Kidney (tissue), 14 donors: Measurements from ENCODE around the gene SMAD3. TPM values are rescaled to one million over a fixed set of nuclear protein-coding genes. Genes with fewer than 3 reads are reported as not detected.

Experiments
- DNase-seq, 5 donors: peaks; one replicate each; pipeline ENCODE4 v3.0.0-alpha.2; 2013 to 2020
- FAIRE-seq: peaks from 2 replicates; lab custom pipeline; 2012; peaks lifted over from hg19 to GRCh38; lab: Jason Lieb, UNC
- H3K27ac ChIP-seq, 2 donors: one replicate each; pipeline ENCODE4 v1.7.0; 2013; ENCODE audit warnings: low read depth in 2 of 2, low read length in 2 of 2, inconsistent platforms in 1 of 2
- H3K27me3 ChIP-seq: one replicate; pipeline ENCODE4 v1.7.1; 2013; ENCODE audit warnings: low read length, inconsistent platforms; ENCODE audit not compliant: control insufficient read depth, insufficient read depth
- H3K36me3 ChIP-seq, 3 donors: one replicate each; pipeline versions ENCODE4 v1.7.0 to v1.7.1; 2013; ENCODE audit warnings: low read length in 3 of 3, control low read depth in 1 of 3, inconsistent platforms in 1 of 3; ENCODE audit not compliant: insufficient read depth in 3 of 3, control insufficient read depth in 2 of 3
- H3K4me1 ChIP-seq, 3 donors: one replicate each; pipeline versions ENCODE4 v1.7.0 to v1.7.1; 2013; ENCODE audit warnings: low read length in 3 of 3, inconsistent platforms in 1 of 3, low read depth in 1 of 3; ENCODE audit not compliant: control insufficient read depth in 2 of 3, insufficient read depth in 2 of 3
- H3K4me3 ChIP-seq, 3 donors: one replicate each; pipeline versions ENCODE4 v1.7.0 to v1.8.1; 2013; ENCODE audit warnings: low read length in 3 of 3, control low read depth in 1 of 3, inconsistent platforms in 1 of 3
- H3K9ac ChIP-seq, 3 donors: one replicate each; pipeline versions ENCODE4 v1.7.0 to v1.7.1; 2013; ENCODE audit warnings: low read length in 3 of 3, control low read depth in 1 of 3, inconsistent platforms in 1 of 3
- H3K9me3 ChIP-seq, 3 donors: one replicate each; pipeline versions ENCODE4 v1.7.0 to v1.7.1; 2013; ENCODE audit warnings: low read length in 3 of 3, control low read depth in 1 of 3, inconsistent platforms in 1 of 3; ENCODE audit not compliant: control insufficient read depth in 2 of 3, insufficient read depth in 1 of 3
- CTCF ChIP-seq: IDR thresholded peaks from 3 replicates; pipeline ENCODE4 v1.5.1; 2012; ENCODE audit warnings: mild to moderate bottlenecking, moderate library complexity, borderline replicate concordance; ENCODE audit not compliant: insufficient read depth; ENCODE audit errors: extremely low read depth
- intact Hi-C: fragments of 100-400 bp; cut with DNase I; formaldehyde crosslinking; loops from one replicate; pipeline ENCODE4 v1.11.1; 2022
- polyA plus RNA-seq: library from polyadenylated mRNA; stranded (reverse); fragments of 350-450 nt; fragmentation: Illumina TruSeq; extraction: RNeasy Lipid Tissue Mini Kit (QIAGEN cat#74804); gene quantifications from one replicate; pipeline ENCODE4 v1.2.3, GENCODE V29; 2014; ENCODE audit warnings: low read depth, low replicate concordance; ENCODE audit not compliant: insufficient read depth
- total RNA-seq: library from RNA; stranded (reverse); fragmentation: NEBNext Ultra II Directional; extraction: Animal tissue kit (Norgen Biotek cat#: 25700); gene quantifications from one replicate; pipeline ENCODE4 v1.2.1, GENCODE V29; 2021
- donor health status: control.
- donor health status: control.
- donor health status: control.
- donor health status: control.
- donor health status: control.
- donor health status: DM: yes; HTN: yes; CAD: no.
- donor health status: Normal renal cell carcinoma (clear cell type).

The SMAD3 gene
- total and polyA plus RNA-seq, 2 donors from 2014 or later: 10.1 to 58.2 TPM

GRCh38 chr15:67198157-67198754 lies 132.9 kb downstream of the SMAD3 start:
- Histone ChIP-seq H3K9ac (no peak overlapping the region), H3K9me3 (no peaks in the 10 kb centered on the region), H3K4me1 (no peaks in the 10 kb centered on the region), H3K36me3 (peaks cover 0 to 12% (median 3%) of the 10 kb centered on the region in 3 donors), H3K4me3 (no peak overlapping the region), H3K27ac (no peak overlapping the region), H3K27me3 (no peaks in the 10 kb centered on the region)
- intact Hi-C loops: no loop called here
- DNase-seq (peak in 1 of 5 donors; percentile 21), FAIRE-seq (no peak)
- no peak for TF ChIP-seq CTCF

GRCh38 chr15:67199391-67199790 lies 134.0 kb downstream of the SMAD3 start:
- intact Hi-C loops: no loop called here
- H3K27me3 ChIP-seq: no peaks in the 10 kb centered on the region
- no peak overlapping the region for H3K27ac ChIP-seq
- no peak overlapping the region for H3K4me3 ChIP-seq
- H3K36me3 ChIP-seq: peaks cover 0 to 12% (median 0%) of the 10 kb centered on the region in 3 donors
- no peaks in the 10 kb centered on the region for H3K9me3 ChIP-seq
- DNase-seq (no peak), FAIRE-seq (no peak)
- H3K4me1 ChIP-seq: no peaks in the 10 kb centered on the region
- no peak for TF ChIP-seq CTCF
- no peak overlapping the region for H3K9ac ChIP-seq

- H3K36me3 ChIP-seq: peaks cover 0 to 6% (median 0%) of the 10 kb centered on the region in 3 donors
- H3K4me3 ChIP-seq: no peak overlapping the region
- H3K9me3 ChIP-seq: no peaks in the 10 kb centered on the region
- DNase-seq (no peak), FAIRE-seq (no peak)
- H3K4me1 ChIP-seq: no peaks in the 10 kb centered on the region
- intact Hi-C loops: no loop called here
- no peak for TF ChIP-seq CTCF
- H3K27me3 ChIP-seq: no peaks in the 10 kb centered on the region
- no peak overlapping the region for H3K9ac ChIP-seq
- no peak overlapping the region for H3K27ac ChIP-seq
Observed at GRCh38 chr15:67199881-67200763, 134.7 kb downstream of the SMAD3 start.
